Neural progenitor cell (in vitro differentiated cells): ENCODE results near the gene MAST2. TPM values are rescaled to one million over a fixed set of nuclear protein-coding genes. Genes with fewer than 3 reads are reported as not detected.
"Not testable (repeated sequence)": the region's sequence is repeated elsewhere in the genome, so short reads cannot be mapped to it uniquely, and the experiment has no call there.

Experiments
- DNase-seq: peaks from one replicate; pipeline ENCODE4 v3.0.0-alpha.2; 2016; ENCODE audit warnings: low spot score
- H2AFZ ChIP-seq: fragments of 200-600 bp; sonication (generic); replicated peaks from 2 replicates; pipeline ENCODE4 v1.6.1; 2016; ENCODE audit warnings: antibody characterized with exemption
- H3F3A ChIP-seq: fragments of 200-600 bp; sonication (generic); 2 replicates; pipeline ENCODE4 v1.6.1; 2016; ENCODE audit warnings: antibody characterized with exemption, low read depth
- H3K27ac ChIP-seq: fragments of 200-600 bp; sonication (generic); 2 replicates; pipeline ENCODE4 v1.5.1; 2016; ENCODE audit warnings: mild to moderate bottlenecking
- H3K27me3 ChIP-seq: fragments of 200-600 bp; sonication (generic); 2 replicates; pipeline ENCODE4 v1.6.1; 2016; ENCODE audit warnings: mild to moderate bottlenecking, moderate library complexity
- H3K36me3 ChIP-seq: fragments of 200-600 bp; sonication (generic); 2 replicates; pipeline ENCODE4 v1.5.1; 2016
- H3K4me1 ChIP-seq: fragments of 200-600 bp; sonication (generic); 2 replicates; pipeline ENCODE4 v1.6.1; 2016; ENCODE audit warnings: mixed run types
- H3K4me2 ChIP-seq: fragments of 200-600 bp; sonication (generic); 2 replicates; pipeline ENCODE4 v1.6.1; 2016
- H3K4me3 ChIP-seq: fragments of 200-600 bp; sonication (generic); 2 replicates; pipeline ENCODE4 v1.5.1; 2016
- H3K79me2 ChIP-seq: fragments of 200-600 bp; sonication (generic); 2 replicates; pipeline ENCODE4 v1.6.1; 2016; ENCODE audit warnings: low read depth
- H3K9ac ChIP-seq: fragments of 200-600 bp; sonication (generic); 2 replicates; pipeline ENCODE4 v1.6.1; 2016
- H3K9me3 ChIP-seq: fragments of 200-600 bp; sonication (generic); 2 replicates; pipeline ENCODE4 v1.5.1; 2016; ENCODE audit warnings: low read depth
- H4K20me1 ChIP-seq: fragments of 200-600 bp; sonication (generic); 2 replicates; pipeline ENCODE4 v1.6.1; 2016; ENCODE audit warnings: low read depth
- H3K27ac Mint-ChIP-seq: 3 replicates; pipeline ENCODE4 v1.8.0; 2021; ENCODE audit warnings: mixed read lengths
- H3K27me3 Mint-ChIP-seq: 2 replicates; pipeline ENCODE4 v1.8.0; 2022; ENCODE audit warnings: low read depth, mild to moderate bottlenecking, inconsistent platforms, moderate library complexity, mixed read lengths; ENCODE audit not compliant: insufficient read depth
- H3K36me3 Mint-ChIP-seq: 3 replicates; pipeline ENCODE4 v1.8.0; 2021; ENCODE audit warnings: mixed read lengths
- H3K4me1 Mint-ChIP-seq: 3 replicates; pipeline ENCODE4 v1.8.0; 2021; ENCODE audit warnings: mixed read lengths
- H3K4me3 Mint-ChIP-seq: 3 replicates; pipeline ENCODE4 v1.8.0; 2021; ENCODE audit warnings: mild to moderate bottlenecking, moderate library complexity, mixed read lengths
- H3K9me3 Mint-ChIP-seq: 3 replicates; pipeline ENCODE4 v1.8.0; 2020; ENCODE audit warnings: mixed read lengths
- CTCF ChIP-seq: fragments of 200-600 bp; sonication (generic); IDR thresholded peaks from 2 replicates; pipeline ENCODE4 v1.5.1; 2017; ENCODE audit warnings: antibody characterized with exemption, mild to moderate bottlenecking
- EZH2 ChIP-seq: fragments of 200-600 bp; sonication (generic); IDR thresholded peaks from 2 replicates; pipeline ENCODE4 v1.6.1; 2017; ENCODE audit warnings: antibody characterized with exemption, mild to moderate bottlenecking, moderate library complexity
- EZH2phosphoT487 ChIP-seq: fragments of 200-600 bp; sonication (generic); IDR thresholded peaks from 2 replicates; pipeline ENCODE4 v1.6.1; 2017; ENCODE audit warnings: antibody characterized with exemption
- total RNA-seq: library from RNA; depleted of rRNA; stranded (reverse); fragments of >200 nt; gene quantifications from 2 replicates; pipeline ENCODE4 v1.2.3, GENCODE V29; 2015; ENCODE audit warnings: low replicate concordance

The MAST2 gene
- total RNA-seq, 1 donor from 2014 or later, result 5.5 TPM

- Histone ChIP-seq H3K4me1 (peaks cover 15% of the 10 kb centered on the region), H3K79me2 (peaks cover 37% of the 10 kb centered on the region), H3K9me3 (no peaks in the 10 kb centered on the region), H3K4me3 (peak overlapping the region; percentile 82), H3F3A (peaks cover 30% of the 10 kb centered on the region), H2AFZ (peak overlapping the region; percentile 96), H4K20me1 (peaks cover 31% of the 10 kb centered on the region), H3K36me3 (no peaks in the 10 kb centered on the region), H3K4me2 (peak overlapping the region; percentile 95), H3K27ac (no peak overlapping the region), H3K27me3 (peaks cover 53% of the 10 kb centered on the region), H3K9ac (no peak overlapping the region)
- peaks cover 32% of the 10 kb centered on the region for H3K4me1 Mint-ChIP-seq
- H3K36me3 Mint-ChIP-seq, result peaks cover 9% of the 10 kb centered on the region
- H3K27me3 Mint-ChIP-seq, result peaks cover 12% of the 10 kb centered on the region
- no peaks in the 10 kb centered on the region for H3K9me3 Mint-ChIP-seq
- peak; percentile 38 for DNase-seq
- H3K4me3 Mint-ChIP-seq, result peak overlapping the region; percentile 91
- peak overlapping the region; percentile 75 for H3K27ac Mint-ChIP-seq
- TF ChIP-seq EZH2phosphoT487, result no peak
- no peak for TF ChIP-seq EZH2
- TF ChIP-seq CTCF, result no peak
Observed at GRCh38 chr1:45802343-45803298, 791 bp upstream of the MAST2 start.

GRCh38 chr1:45803781-45804668 is 613 bp downstream of the MAST2 start:
- peaks cover 11% of the 10 kb centered on the region for H3K36me3 Mint-ChIP-seq
- H3K36me3 ChIP-seq, H3K9me3 ChIP-seq, H3K27ac ChIP-seq, H3K9ac ChIP-seq, H3K9me3 Mint-ChIP-seq, H3K27me3 Mint-ChIP-seq: not testable (repeated sequence)
- Histone ChIP-seq H3F3A (peaks cover 21% of the 10 kb centered on the region), H3K79me2 (peaks cover 44% of the 10 kb centered on the region), H3K4me3 (peak overlapping the region; percentile 82), H4K20me1 (peaks cover 22% of the 10 kb centered on the region), H3K4me1 (peaks cover 11% of the 10 kb centered on the region), H3K27me3 (peaks cover 39% of the 10 kb centered on the region), H2AFZ (peak overlapping the region; percentile 82), H3K4me2 (peak overlapping the region; percentile 95)
- H3K4me1 Mint-ChIP-seq, result peaks cover 28% of the 10 kb centered on the region
- peak; percentile 64 for DNase-seq
- peak overlapping the region; percentile 98 for H3K4me3 Mint-ChIP-seq
- H3K27ac Mint-ChIP-seq, result peak overlapping the region; percentile 89

DNA sequence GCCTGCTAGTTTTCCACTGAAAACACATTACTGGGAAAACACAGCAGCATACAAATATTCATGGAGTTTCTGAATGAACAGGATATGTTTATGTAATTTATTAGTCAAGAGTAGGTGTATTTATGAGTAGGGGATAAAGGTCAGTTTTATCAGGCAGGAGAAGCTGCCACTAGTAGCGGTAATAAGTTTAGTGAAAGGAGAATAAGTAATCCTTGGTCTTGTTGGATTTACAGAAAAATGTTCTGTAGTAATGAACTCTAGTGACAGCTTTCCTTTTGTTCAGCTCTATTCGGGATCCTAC is 1.2 kb downstream of the MAST2 start:
- H3F3A ChIP-seq, result peaks cover 21% of the 10 kb centered on the region
- H3K27ac ChIP-seq, result no peak overlapping the region
- peaks cover 11% of the 10 kb centered on the region for H3K4me1 ChIP-seq
- Mint-ChIP-seq H3K4me1 (peaks cover 28% of the 10 kb centered on the region), H3K4me3 (peak overlapping the region; percentile 98), H3K9me3 (no peaks in the 10 kb centered on the region), H3K36me3 (peaks cover 11% of the 10 kb centered on the region), H3K27ac (no peak overlapping the region), H3K27me3 (peaks cover 7% of the 10 kb centered on the region)
- H3K9ac ChIP-seq, result no peak overlapping the region
- H3K79me2 ChIP-seq, result peaks cover 46% of the 10 kb centered on the region
- H3K4me2 ChIP-seq, result peak overlapping the region; percentile 88
- DNase-seq, result no peak
- H4K20me1 ChIP-seq, result peaks cover 22% of the 10 kb centered on the region
- H3K27me3 ChIP-seq, result peaks cover 34% of the 10 kb centered on the region
- TF ChIP-seq EZH2, result no peak
- no peaks in the 10 kb centered on the region for H3K36me3 ChIP-seq
- H3K9me3 ChIP-seq, result no peaks in the 10 kb centered on the region
- H2AFZ ChIP-seq, result no peak overlapping the region
- H3K4me3 ChIP-seq, result peak overlapping the region; percentile 82

GRCh38 chr1:45806129-45806528 is 2.7 kb downstream of the MAST2 start:
- no peak overlapping the region for H3K9ac ChIP-seq
- no peaks in the 10 kb centered on the region for H3K9me3 ChIP-seq
- peaks cover 18% of the 10 kb centered on the region for H3K27me3 ChIP-seq
- H3K36me3 ChIP-seq, result no peaks in the 10 kb centered on the region
- Mint-ChIP-seq H3K9me3 (no peaks in the 10 kb centered on the region), H3K4me3 (no peak overlapping the region), H3K36me3 (peaks cover 11% of the 10 kb centered on the region), H3K27ac (no peak overlapping the region), H3K4me1 (peaks cover 28% of the 10 kb centered on the region), H3K27me3 (peaks cover 7% of the 10 kb centered on the region)
- no peak overlapping the region for H2AFZ ChIP-seq
- no peak overlapping the region for H3K4me2 ChIP-seq
- no peak for TF ChIP-seq CTCF
- peaks cover 59% of the 10 kb centered on the region for H3K79me2 ChIP-seq
- H4K20me1 ChIP-seq, result peaks cover 22% of the 10 kb centered on the region
- peaks cover 11% of the 10 kb centered on the region for H3K4me1 ChIP-seq
- peaks cover 21% of the 10 kb centered on the region for H3F3A ChIP-seq
- H3K4me3 ChIP-seq, result no peak overlapping the region
- no peak for DNase-seq
- no peak overlapping the region for H3K27ac ChIP-seq
